Astrocyte (in vitro differentiated cells and primary cell): ENCODE results near the gene SFT2D2.

Source experiments
- CTCF ChIP-seq: IDR thresholded peaks from 2 replicates; pipeline ENCODE4 v1.5.1; 2011; ENCODE audit warnings: low read depth, mild to moderate bottlenecking, inconsistent platforms, low read length, moderate library complexity; ENCODE audit not compliant: insufficient read depth
- EZH2 ChIP-seq: IDR thresholded peaks from 2 replicates; pipeline ENCODE4 v1.6.1; 2012; ENCODE audit warnings: mild to moderate bottlenecking, low read length, inconsistent platforms; ENCODE audit not compliant: insufficient read depth

- TF ChIP-seq CTCF (no peak), EZH2 (no peak)
Measured at GRCh38 chr1:168213349-168213748, 12.5 kb upstream of the SFT2D2 start.
